22Rv1 (cell line): ENCODE results near the gene SRC.
"Not testable (repeated sequence)": the region's sequence is repeated elsewhere in the genome, so short reads cannot be mapped to it uniquely, and the experiment has no call there.

Experiments used
- ZFX ChIP-seq: fragments of 450-650 bp; IDR thresholded peaks from 2 replicates; pipeline ENCODE4 v1.6.1; 2017; ENCODE audit warnings: antibody characterized with exemption, borderline replicate concordance
- TF ChIP-seq, protein P1 (sequence below): fragments of 450-650 bp; IDR thresholded peaks from 2 replicates; pipeline ENCODE4 v1.5.1; 2017; ENCODE audit warnings: mild to moderate bottlenecking

DNA sequence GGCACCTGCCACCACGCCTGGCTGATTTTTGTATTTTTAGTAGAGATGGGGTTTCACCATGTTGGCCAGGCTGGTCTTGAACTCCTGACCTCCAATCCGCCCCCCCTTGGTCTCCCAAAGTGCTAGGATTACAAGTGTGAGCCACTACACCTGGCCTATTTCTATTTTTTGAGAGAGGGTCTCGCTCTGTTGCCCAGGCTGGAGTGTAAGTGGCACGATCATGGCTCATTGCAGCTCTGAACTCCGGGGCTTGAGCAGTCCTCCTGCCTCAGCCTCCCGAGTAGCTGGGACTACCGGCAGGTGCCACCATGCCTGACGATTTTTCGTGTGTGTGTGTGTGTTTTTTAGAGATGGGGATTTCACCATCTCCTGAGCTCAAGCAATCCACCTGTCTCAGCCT is 25.9 kb downstream of the SRC start:
- TF ChIP-seq, protein P1, sequence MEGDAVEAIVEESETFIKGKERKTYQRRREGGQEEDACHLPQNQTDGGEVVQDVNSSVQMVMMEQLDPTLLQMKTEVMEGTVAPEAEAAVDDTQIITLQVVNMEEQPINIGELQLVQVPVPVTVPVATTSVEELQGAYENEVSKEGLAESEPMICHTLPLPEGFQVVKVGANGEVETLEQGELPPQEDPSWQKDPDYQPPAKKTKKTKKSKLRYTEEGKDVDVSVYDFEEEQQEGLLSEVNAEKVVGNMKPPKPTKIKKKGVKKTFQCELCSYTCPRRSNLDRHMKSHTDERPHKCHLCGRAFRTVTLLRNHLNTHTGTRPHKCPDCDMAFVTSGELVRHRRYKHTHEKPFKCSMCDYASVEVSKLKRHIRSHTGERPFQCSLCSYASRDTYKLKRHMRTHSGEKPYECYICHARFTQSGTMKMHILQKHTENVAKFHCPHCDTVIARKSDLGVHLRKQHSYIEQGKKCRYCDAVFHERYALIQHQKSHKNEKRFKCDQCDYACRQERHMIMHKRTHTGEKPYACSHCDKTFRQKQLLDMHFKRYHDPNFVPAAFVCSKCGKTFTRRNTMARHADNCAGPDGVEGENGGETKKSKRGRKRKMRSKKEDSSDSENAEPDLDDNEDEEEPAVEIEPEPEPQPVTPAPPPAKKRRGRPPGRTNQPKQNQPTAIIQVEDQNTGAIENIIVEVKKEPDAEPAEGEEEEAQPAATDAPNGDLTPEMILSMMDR: not testable (repeated sequence)
- not testable (repeated sequence) for TF ChIP-seq ZFX
